ENCODE results near the gene CREM.

DNA sequence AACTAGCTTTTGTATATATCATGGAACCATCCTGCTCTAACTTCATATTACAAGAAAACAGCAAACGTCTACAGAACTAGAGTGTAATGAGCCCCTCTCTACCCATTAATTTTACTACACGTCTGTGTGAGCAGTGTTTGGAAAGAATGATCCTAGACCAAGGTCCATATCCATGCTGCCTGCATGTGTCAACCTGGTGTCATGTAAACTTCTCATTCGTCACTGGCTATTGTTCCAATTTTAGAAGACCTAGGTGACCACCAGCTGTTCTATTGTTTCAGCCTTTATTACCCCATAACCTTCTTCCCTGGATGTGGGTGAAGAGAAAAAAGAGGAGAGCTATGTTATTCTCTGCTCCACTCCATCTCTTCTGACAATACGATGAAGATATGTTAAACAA lies 77.1 kb downstream of the CREM start:
- TF ChIP-seq, protein P1, sequence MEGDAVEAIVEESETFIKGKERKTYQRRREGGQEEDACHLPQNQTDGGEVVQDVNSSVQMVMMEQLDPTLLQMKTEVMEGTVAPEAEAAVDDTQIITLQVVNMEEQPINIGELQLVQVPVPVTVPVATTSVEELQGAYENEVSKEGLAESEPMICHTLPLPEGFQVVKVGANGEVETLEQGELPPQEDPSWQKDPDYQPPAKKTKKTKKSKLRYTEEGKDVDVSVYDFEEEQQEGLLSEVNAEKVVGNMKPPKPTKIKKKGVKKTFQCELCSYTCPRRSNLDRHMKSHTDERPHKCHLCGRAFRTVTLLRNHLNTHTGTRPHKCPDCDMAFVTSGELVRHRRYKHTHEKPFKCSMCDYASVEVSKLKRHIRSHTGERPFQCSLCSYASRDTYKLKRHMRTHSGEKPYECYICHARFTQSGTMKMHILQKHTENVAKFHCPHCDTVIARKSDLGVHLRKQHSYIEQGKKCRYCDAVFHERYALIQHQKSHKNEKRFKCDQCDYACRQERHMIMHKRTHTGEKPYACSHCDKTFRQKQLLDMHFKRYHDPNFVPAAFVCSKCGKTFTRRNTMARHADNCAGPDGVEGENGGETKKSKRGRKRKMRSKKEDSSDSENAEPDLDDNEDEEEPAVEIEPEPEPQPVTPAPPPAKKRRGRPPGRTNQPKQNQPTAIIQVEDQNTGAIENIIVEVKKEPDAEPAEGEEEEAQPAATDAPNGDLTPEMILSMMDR (IDR thresholded peaks at IDR 0.05 in 4 of 5, conservative IDR thresholded peaks at IDR 0.05 in 1 of 5), result no peak
- TF ChIP-seq POLR2A (IDR thresholded peaks at IDR 0.05), result no peak

Measured in gastrocnemius medialis (tissue), 4 donors.